ENCODE data around the gene CFAP298.

CFAP298 gene

DNA sequence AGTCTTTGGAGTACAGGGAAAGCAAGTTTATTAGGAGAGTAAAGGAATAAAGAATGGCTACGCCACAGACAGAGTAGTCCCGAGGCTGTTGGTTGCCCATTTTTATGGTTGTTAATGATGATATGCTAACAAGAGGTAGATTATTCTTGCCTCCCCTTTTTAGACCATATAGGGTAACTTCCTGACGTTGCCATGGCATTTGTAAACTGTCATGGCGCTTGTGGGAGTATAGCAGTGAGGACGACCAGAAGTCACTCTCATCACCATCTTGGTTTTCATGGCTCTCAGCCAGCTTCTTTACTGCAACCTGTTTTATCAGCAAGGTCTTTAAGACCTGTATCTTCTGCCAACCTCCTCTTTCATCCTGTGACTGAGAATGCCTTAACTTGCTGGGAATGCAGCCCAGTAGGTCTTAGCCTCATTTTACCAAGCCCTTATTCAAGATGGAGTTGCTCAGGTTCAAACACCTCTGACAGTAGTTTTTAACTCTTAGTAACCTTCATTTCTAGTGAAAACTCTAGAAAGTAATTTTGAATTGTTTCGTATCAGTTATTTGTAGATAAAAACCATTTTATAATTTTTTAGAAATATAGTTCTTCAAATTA, 53.1 kb downstream of the CFAP298 start:
- TF ChIP-seq ZC3H10 (CRISPR knock-in tag; IDR thresholded peaks at IDR 0.05) (no peak), RARB (CRISPR knock-in tag; IDR thresholded peaks at IDR 0.05) (no peak), BACH2 (CRISPR knock-in tag; IDR thresholded peaks at IDR 0.05; ENCODE audit: borderline replicate concordance) (no peak), TOX (CRISPR knock-in tag; IDR thresholded peaks at IDR 0.05; ENCODE audit: borderline replicate concordance) (no peak), ZNF70 (CRISPR knock-in tag; IDR thresholded peaks at IDR 0.05) (no peak), GLIS3 (CRISPR knock-in tag; IDR thresholded peaks at IDR 0.05) (no peak), ISL1 (CRISPR knock-in tag; IDR thresholded peaks at IDR 0.05) (no peak), TCF4 (CRISPR knock-in tag; IDR thresholded peaks at IDR 0.05; ENCODE audit: borderline replicate concordance) (no peak)
- TF ChIP-seq, protein P1, sequence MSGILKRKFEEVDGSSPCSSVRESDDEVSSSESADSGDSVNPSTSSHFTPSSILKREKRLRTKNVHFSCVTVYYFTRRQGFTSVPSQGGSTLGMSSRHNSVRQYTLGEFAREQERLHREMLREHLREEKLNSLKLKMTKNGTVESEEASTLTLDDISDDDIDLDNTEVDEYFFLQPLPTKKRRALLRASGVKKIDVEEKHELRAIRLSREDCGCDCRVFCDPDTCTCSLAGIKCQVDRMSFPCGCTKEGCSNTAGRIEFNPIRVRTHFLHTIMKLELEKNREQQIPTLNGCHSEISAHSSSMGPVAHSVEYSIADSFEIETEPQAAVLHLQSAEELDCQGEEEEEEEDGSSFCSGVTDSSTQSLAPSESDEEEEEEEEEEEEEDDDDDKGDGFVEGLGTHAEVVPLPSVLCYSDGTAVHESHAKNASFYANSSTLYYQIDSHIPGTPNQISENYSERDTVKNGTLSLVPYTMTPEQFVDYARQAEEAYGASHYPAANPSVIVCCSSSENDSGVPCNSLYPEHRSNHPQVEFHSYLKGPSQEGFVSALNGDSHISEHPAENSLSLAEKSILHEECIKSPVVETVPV (CRISPR knock-in tag; IDR thresholded peaks at IDR 0.05): no peak
- TF ChIP-seq, protein P2, sequence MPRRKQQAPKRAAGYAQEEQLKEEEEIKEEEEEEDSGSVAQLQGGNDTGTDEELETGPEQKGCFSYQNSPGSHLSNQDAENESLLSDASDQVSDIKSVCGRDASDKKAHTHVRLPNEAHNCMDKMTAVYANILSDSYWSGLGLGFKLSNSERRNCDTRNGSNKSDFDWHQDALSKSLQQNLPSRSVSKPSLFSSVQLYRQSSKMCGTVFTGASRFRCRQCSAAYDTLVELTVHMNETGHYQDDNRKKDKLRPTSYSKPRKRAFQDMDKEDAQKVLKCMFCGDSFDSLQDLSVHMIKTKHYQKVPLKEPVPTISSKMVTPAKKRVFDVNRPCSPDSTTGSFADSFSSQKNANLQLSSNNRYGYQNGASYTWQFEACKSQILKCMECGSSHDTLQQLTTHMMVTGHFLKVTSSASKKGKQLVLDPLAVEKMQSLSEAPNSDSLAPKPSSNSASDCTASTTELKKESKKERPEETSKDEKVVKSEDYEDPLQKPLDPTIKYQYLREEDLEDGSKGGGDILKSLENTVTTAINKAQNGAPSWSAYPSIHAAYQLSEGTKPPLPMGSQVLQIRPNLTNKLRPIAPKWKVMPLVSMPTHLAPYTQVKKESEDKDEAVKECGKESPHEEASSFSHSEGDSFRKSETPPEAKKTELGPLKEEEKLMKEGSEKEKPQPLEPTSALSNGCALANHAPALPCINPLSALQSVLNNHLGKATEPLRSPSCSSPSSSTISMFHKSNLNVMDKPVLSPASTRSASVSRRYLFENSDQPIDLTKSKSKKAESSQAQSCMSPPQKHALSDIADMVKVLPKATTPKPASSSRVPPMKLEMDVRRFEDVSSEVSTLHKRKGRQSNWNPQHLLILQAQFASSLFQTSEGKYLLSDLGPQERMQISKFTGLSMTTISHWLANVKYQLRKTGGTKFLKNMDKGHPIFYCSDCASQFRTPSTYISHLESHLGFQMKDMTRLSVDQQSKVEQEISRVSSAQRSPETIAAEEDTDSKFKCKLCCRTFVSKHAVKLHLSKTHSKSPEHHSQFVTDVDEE (CRISPR knock-in tag; IDR thresholded peaks at IDR 0.05): no peak
- no peak for ATAC-seq

- TF ChIP-seq RARB (CRISPR knock-in tag; IDR thresholded peaks at IDR 0.05): no peak
- TF ChIP-seq PPARA (CRISPR knock-in tag; IDR thresholded peaks at IDR 0.05; ENCODE audit: borderline replicate concordance): no peak
- no peak for TF ChIP-seq GLIS3 (CRISPR knock-in tag; IDR thresholded peaks at IDR 0.05)
- TF ChIP-seq, protein P2 (CRISPR knock-in tag; IDR thresholded peaks at IDR 0.05): no peak
- no peak for TF ChIP-seq CREB5 (CRISPR knock-in tag; IDR thresholded peaks at IDR 0.05; ENCODE audit: low read depth)
- no peak for ATAC-seq
These were observed 54.1 kb downstream of the CFAP298 start for GRCh38 chr21:32558106-32558505.

DNA sequence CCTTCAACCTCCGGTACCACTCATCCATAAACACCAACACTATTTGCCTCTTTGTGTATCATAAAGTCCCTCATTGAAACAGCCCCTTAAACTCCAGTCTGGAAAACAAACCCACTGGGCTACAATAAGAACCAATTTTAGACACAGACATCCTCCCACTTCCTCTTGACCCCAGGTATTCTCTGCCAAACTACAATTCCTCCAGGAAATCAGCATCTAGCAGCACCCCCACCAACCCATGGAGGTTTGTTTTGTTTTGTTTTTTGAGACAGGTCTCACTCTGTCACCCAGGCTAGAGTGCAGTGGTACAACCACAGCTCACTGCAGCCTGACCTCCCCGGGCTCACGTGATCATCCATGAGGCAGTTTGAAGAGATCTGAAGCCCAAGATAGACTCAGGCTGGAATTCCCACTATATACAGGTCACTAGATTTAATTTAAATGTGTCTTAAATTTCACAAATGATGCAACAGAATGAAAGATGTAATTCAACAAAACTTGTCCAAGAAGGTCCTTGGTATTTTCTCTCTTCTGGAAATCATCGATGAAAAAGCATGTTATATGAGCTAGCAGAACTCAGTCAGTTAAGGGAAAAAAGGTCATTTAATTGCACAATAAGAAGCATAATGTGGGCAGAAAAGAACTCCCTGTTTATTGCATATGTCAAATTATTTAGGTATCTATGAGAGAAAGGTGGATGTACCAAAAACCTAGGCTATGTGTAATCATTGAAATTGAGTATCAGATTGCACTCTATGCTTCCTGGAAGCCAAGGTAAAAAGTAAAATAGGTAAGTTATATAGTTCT, 57.1 kb downstream of the CFAP298 start:
- ATAC-seq: no peak
- TF ChIP-seq ZFP30 (CRISPR knock-in tag; IDR thresholded peaks at IDR 0.05) (no peak), ZFP3 (CRISPR knock-in tag; IDR thresholded peaks at IDR 0.05) (no peak), CSDC2 (CRISPR knock-in tag; IDR thresholded peaks at IDR 0.05) (no peak), RARB (CRISPR knock-in tag; IDR thresholded peaks at IDR 0.05) (no peak), TCF4 (CRISPR knock-in tag; IDR thresholded peaks at IDR 0.05; ENCODE audit: borderline replicate concordance) (no peak), ARNTL (CRISPR knock-in tag; IDR thresholded peaks at IDR 0.05; ENCODE audit: borderline replicate concordance, low read depth) (no peak), POU6F1 (CRISPR knock-in tag; IDR thresholded peaks at IDR 0.05; ENCODE audit: borderline replicate concordance, low read depth) (no peak), OSR1 (CRISPR knock-in tag; IDR thresholded peaks at IDR 0.05) (no peak), SNAI2 (CRISPR knock-in tag; IDR thresholded peaks at IDR 0.05) (no peak), BACH2 (CRISPR knock-in tag; IDR thresholded peaks at IDR 0.05; ENCODE audit: borderline replicate concordance) (no peak), ZNF70 (CRISPR knock-in tag; IDR thresholded peaks at IDR 0.05) (no peak)
- TF ChIP-seq, protein P1 (CRISPR knock-in tag; IDR thresholded peaks at IDR 0.05): no peak
- TF ChIP-seq, protein P2 (CRISPR knock-in tag; IDR thresholded peaks at IDR 0.05): no peak

Data from SK-N-SH treated with all-trans-retinoic acid at 6 μM for 48 hours (cell line).